SK-N-SH (cell line): ENCODE results near the gene HOXA2.

Source experiments
- EP300 ChIP-seq, 2 experiments: IDR thresholded peaks; 2 replicates each; pipeline versions ENCODE4 v1.4.0 to v1.6.1; 2012; ENCODE audit warnings: borderline replicate concordance in 1 of 2, low read depth in 1 of 2, low read length in 1 of 2
- POLR2AphosphoS5 ChIP-seq: IDR thresholded peaks from 2 replicates; pipeline ENCODE4 v1.6.1; 2012; ENCODE audit warnings: low read depth, low read length
- RAD21 ChIP-seq: IDR thresholded peaks from 2 replicates; pipeline ENCODE4 v1.6.1; 2012; ENCODE audit warnings: mild to moderate bottlenecking, low read length
- RCOR1 ChIP-seq: fragments of 150-350 bp; IDR thresholded peaks from 2 replicates; pipeline ENCODE4 v1.6.1; 2017; ENCODE audit warnings: antibody characterized with exemption, low read length
- RFX5 ChIP-seq: IDR thresholded peaks from 2 replicates; pipeline ENCODE4 v1.6.1; 2012; ENCODE audit warnings: mild to moderate bottlenecking, improper control_type of control experiment, low read length
- RXRA ChIP-seq: IDR thresholded peaks from 2 replicates; pipeline ENCODE4 v1.4.0; 2012; ENCODE audit warnings: low read depth, mild to moderate bottlenecking, borderline replicate concordance
- YY1 ChIP-seq: IDR thresholded peaks from 2 replicates; pipeline ENCODE4 v1.4.0; 2012; ENCODE audit warnings: low read depth, mild to moderate bottlenecking
- TF ChIP-seq, protein P1 (sequence below): IDR thresholded peaks from 2 replicates; pipeline ENCODE4 v1.6.1; 2012; ENCODE audit warnings: mild to moderate bottlenecking, low read depth, low read length, moderate library complexity
- TF ChIP-seq, protein P2 (sequence below): fragments of 200-600 bp; sonication (generic); IDR thresholded peaks from 2 replicates; pipeline ENCODE4 v1.6.1; 2017; ENCODE audit warnings: antibody characterized with exemption, mild to moderate bottlenecking, moderate library complexity
- TF ChIP-seq, protein P3 (sequence below): fragments of 150-350 bp; IDR thresholded peaks from 2 replicates; pipeline ENCODE4 v1.6.1; 2017; ENCODE audit warnings: antibody characterized with exemption, low read length, low read depth, borderline replicate concordance

DNA sequence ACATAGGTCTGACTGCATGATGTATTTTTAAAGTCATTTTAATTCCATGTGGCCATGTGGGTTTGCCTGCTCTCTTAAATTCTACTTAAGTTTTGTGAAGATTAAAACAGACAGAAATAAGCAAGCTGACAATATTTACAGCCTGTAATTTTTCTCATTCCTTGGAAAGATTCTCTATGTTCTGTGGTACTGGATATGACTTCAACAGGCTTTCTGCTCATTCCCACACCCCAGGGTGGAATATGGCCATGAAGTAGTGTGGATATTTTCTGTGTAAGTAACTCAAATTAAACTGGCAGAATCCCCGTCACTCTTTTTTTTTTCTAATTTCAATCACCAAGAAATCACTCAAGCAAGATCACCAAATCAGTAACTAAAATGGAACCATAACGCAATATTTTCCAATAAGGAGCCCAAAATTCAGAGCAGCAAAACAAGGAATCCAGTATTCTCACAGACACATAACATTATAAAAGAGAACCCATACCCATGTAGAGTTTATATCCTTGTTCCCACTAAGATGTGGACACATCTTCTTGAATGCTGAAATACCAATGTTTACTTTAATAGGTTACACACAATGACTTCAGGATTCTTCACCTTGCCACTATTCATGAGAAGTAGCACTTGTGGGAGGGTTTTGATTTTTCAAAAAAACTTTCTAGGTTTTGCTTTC is 35.3 kb upstream of the HOXA2 start:
- TF ChIP-seq, protein P1, sequence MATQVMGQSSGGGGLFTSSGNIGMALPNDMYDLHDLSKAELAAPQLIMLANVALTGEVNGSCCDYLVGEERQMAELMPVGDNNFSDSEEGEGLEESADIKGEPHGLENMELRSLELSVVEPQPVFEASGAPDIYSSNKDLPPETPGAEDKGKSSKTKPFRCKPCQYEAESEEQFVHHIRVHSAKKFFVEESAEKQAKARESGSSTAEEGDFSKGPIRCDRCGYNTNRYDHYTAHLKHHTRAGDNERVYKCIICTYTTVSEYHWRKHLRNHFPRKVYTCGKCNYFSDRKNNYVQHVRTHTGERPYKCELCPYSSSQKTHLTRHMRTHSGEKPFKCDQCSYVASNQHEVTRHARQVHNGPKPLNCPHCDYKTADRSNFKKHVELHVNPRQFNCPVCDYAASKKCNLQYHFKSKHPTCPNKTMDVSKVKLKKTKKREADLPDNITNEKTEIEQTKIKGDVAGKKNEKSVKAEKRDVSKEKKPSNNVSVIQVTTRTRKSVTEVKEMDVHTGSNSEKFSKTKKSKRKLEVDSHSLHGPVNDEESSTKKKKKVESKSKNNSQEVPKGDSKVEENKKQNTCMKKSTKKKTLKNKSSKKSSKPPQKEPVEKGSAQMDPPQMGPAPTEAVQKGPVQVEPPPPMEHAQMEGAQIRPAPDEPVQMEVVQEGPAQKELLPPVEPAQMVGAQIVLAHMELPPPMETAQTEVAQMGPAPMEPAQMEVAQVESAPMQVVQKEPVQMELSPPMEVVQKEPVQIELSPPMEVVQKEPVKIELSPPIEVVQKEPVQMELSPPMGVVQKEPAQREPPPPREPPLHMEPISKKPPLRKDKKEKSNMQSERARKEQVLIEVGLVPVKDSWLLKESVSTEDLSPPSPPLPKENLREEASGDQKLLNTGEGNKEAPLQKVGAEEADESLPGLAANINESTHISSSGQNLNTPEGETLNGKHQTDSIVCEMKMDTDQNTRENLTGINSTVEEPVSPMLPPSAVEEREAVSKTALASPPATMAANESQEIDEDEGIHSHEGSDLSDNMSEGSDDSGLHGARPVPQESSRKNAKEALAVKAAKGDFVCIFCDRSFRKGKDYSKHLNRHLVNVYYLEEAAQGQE, result no peak
- TF ChIP-seq RAD21 (no peak), POLR2AphosphoS5 (no peak), YY1 (no peak), RCOR1 (no peak), RXRA (no peak), RFX5 (no peak), EP300 (IDR thresholded peaks at IDR 0.05; ENCODE audit: borderline replicate concordance in 1 of 2, low read depth in 1 of 2, low read length in 1 of 2) (no peak)
- TF ChIP-seq, protein P2, sequence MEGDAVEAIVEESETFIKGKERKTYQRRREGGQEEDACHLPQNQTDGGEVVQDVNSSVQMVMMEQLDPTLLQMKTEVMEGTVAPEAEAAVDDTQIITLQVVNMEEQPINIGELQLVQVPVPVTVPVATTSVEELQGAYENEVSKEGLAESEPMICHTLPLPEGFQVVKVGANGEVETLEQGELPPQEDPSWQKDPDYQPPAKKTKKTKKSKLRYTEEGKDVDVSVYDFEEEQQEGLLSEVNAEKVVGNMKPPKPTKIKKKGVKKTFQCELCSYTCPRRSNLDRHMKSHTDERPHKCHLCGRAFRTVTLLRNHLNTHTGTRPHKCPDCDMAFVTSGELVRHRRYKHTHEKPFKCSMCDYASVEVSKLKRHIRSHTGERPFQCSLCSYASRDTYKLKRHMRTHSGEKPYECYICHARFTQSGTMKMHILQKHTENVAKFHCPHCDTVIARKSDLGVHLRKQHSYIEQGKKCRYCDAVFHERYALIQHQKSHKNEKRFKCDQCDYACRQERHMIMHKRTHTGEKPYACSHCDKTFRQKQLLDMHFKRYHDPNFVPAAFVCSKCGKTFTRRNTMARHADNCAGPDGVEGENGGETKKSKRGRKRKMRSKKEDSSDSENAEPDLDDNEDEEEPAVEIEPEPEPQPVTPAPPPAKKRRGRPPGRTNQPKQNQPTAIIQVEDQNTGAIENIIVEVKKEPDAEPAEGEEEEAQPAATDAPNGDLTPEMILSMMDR, result no peak
- TF ChIP-seq, protein P3, sequence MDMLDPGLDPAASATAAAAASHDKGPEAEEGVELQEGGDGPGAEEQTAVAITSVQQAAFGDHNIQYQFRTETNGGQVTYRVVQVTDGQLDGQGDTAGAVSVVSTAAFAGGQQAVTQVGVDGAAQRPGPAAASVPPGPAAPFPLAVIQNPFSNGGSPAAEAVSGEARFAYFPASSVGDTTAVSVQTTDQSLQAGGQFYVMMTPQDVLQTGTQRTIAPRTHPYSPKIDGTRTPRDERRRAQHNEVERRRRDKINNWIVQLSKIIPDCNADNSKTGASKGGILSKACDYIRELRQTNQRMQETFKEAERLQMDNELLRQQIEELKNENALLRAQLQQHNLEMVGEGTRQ, result no peak
